H9 (cell line): ENCODE results near the gene DNMT3L. TPM values are rescaled to one million over a fixed set of nuclear protein-coding genes. Genes with fewer than 3 reads are reported as not detected.
A peak's percentile ranks its signal among the peaks of the same experiment; 100 is the strongest.

Source experiments
- DNase-seq: peaks from one replicate; pipeline ENCODE4 v3.0.0-alpha.2; 2017
- H2AFZ ChIP-seq: one replicate; pipeline ENCODE4 v1.6.1; 2013; ENCODE audit warnings: mild to moderate bottlenecking, low read length, control low read depth, moderate library complexity
- H2AK5ac ChIP-seq: 2 replicates; pipeline ENCODE4 v1.6.1; 2013; ENCODE audit warnings: low read length, control low read depth, mixed read lengths; ENCODE audit not compliant: insufficient read length
- H2BK120ac ChIP-seq: one replicate; pipeline ENCODE4 v1.6.1; 2013; ENCODE audit warnings: low read depth, mild to moderate bottlenecking, low read length, control low read depth, inconsistent platforms; ENCODE audit not compliant: poor library complexity, severe bottlenecking
- H2BK12ac ChIP-seq: 2 replicates; pipeline ENCODE4 v1.6.1; 2013; ENCODE audit warnings: low read length, control low read depth, mixed read lengths, low read depth; ENCODE audit not compliant: insufficient read length
- H2BK15ac ChIP-seq: 2 replicates; pipeline ENCODE4 v1.6.1; 2013; ENCODE audit warnings: low read depth, low read length, control low read depth
- H2BK20ac ChIP-seq: one replicate; pipeline ENCODE4 v1.6.1; 2013; ENCODE audit warnings: low read depth, mild to moderate bottlenecking, low read length, control low read depth, inconsistent platforms; ENCODE audit not compliant: poor library complexity, severe bottlenecking
- H2BK5ac ChIP-seq: 2 replicates; pipeline ENCODE4 v1.6.1; 2013; ENCODE audit warnings: low read length, control low read depth, mixed read lengths; ENCODE audit not compliant: insufficient read length
- H3K14ac ChIP-seq: 2 replicates; pipeline ENCODE4 v1.6.1; 2013; ENCODE audit warnings: low read length, control low read depth; ENCODE audit not compliant: insufficient read depth
- H3K18ac ChIP-seq: 2 replicates; pipeline ENCODE4 v1.6.1; 2013; ENCODE audit warnings: low read depth, mild to moderate bottlenecking, mixed read lengths, low read length, control low read depth; ENCODE audit not compliant: insufficient read length
- H3K23ac ChIP-seq: 2 replicates; pipeline ENCODE4 v1.6.1; 2013; ENCODE audit warnings: low read length, control low read depth, mixed read lengths, low read depth; ENCODE audit not compliant: insufficient read length
- H3K23me2 ChIP-seq: 2 replicates; pipeline ENCODE4 v1.6.1; 2013; ENCODE audit warnings: low read depth, mild to moderate bottlenecking, mixed read lengths, low read length, control low read depth; ENCODE audit not compliant: insufficient read length, poor library complexity, severe bottlenecking
- H3K27ac ChIP-seq: 2 replicates; pipeline ENCODE4 v1.5.1; 2013; ENCODE audit warnings: low read length, control low read depth, mixed read lengths, low read depth; ENCODE audit not compliant: insufficient read length
- H3K27me3 ChIP-seq: 2 replicates; pipeline ENCODE4 v1.6.1; 2013; ENCODE audit warnings: low read length, control low read depth, inconsistent platforms; ENCODE audit not compliant: insufficient read depth
- H3K4ac ChIP-seq: 2 replicates; pipeline ENCODE4 v1.6.1; 2013; ENCODE audit warnings: low read depth, mild to moderate bottlenecking, control low read depth, inconsistent platforms, low read length, moderate library complexity
- H3K4me1 ChIP-seq: 2 replicates; pipeline ENCODE4 v1.6.1; 2013; ENCODE audit warnings: low read length, control low read depth, inconsistent platforms; ENCODE audit not compliant: insufficient read depth
- H3K4me2 ChIP-seq: 2 replicates; pipeline ENCODE4 v1.6.1; 2013; ENCODE audit warnings: low read length, control low read depth, mixed read lengths; ENCODE audit not compliant: insufficient read length, insufficient read depth
- H3K56ac ChIP-seq: 2 replicates; pipeline ENCODE4 v1.6.1; 2013; ENCODE audit warnings: low read depth, mild to moderate bottlenecking, mixed read lengths, low read length, control low read depth; ENCODE audit not compliant: insufficient read length
- H3K79me1 ChIP-seq: 2 replicates; pipeline ENCODE4 v1.6.1; 2013; ENCODE audit warnings: low read depth, mild to moderate bottlenecking, moderate library complexity, low read length, control low read depth, inconsistent platforms; ENCODE audit not compliant: insufficient read depth, poor library complexity, severe bottlenecking
- H3K79me2 ChIP-seq: 2 replicates; pipeline ENCODE4 v1.6.1; 2013; ENCODE audit warnings: low read length, control low read depth, inconsistent platforms; ENCODE audit not compliant: insufficient read depth
- H3K9ac ChIP-seq: 2 replicates; pipeline ENCODE4 v1.6.1; 2013; ENCODE audit warnings: low read length, control low read depth, mixed read lengths; ENCODE audit not compliant: insufficient read length; ENCODE audit errors: extremely low read depth
- H3K9me3 ChIP-seq: one replicate; pipeline ENCODE4 v1.6.1; 2013; ENCODE audit warnings: low read depth, low read length, inconsistent platforms; ENCODE audit not compliant: control insufficient read depth
- H3T11ph ChIP-seq: one replicate; pipeline ENCODE4 v1.6.1; 2013; ENCODE audit warnings: mild to moderate bottlenecking, low read length, control low read depth, inconsistent platforms
- H4K20me1 ChIP-seq: one replicate; pipeline ENCODE4 v1.6.1; 2013; ENCODE audit not compliant: control insufficient read depth, insufficient read length, insufficient read depth
- H4K5ac ChIP-seq: 2 replicates; pipeline ENCODE4 v1.6.1; 2013; ENCODE audit warnings: low read depth, mild to moderate bottlenecking, mixed read lengths, low read length, control low read depth; ENCODE audit not compliant: insufficient read length
- H4K8ac ChIP-seq: replicated peaks from 2 replicates; pipeline ENCODE4 v1.6.1; 2013; ENCODE audit warnings: low read length, control low read depth, mixed read lengths, low read depth; ENCODE audit not compliant: insufficient read length
- H4K91ac ChIP-seq: 2 replicates; pipeline ENCODE4 v1.6.1; 2013; ENCODE audit warnings: low read depth, mild to moderate bottlenecking, moderate library complexity, mixed read lengths, low read length, control low read depth; ENCODE audit not compliant: insufficient read length
- H3K27ac Mint-ChIP-seq, 3 experiments: 2 replicates in 2 of 3; 3 replicates in 1 of 3; pipeline ENCODE4 v1.8.0; 2020 to 2021; ENCODE audit warnings: mixed read lengths in 3 of 3, mild to moderate bottlenecking in 1 of 3, moderate library complexity in 1 of 3
- H3K27me3 Mint-ChIP-seq: 2 replicates; pipeline ENCODE4 v1.8.0; 2021; ENCODE audit warnings: low read depth, mild to moderate bottlenecking, moderate library complexity, mixed read lengths
- H3K36me3 Mint-ChIP-seq, 3 experiments: 2 replicates in 2 of 3; 3 replicates in 1 of 3; pipeline ENCODE4 v1.8.0; 2020 to 2021; ENCODE audit warnings: low read depth in 3 of 3, mixed read lengths in 3 of 3; ENCODE audit not compliant: insufficient read depth in 1 of 3
- H3K4me1 Mint-ChIP-seq, 2 experiments: 2 replicates each; pipeline ENCODE4 v1.8.0; 2020; ENCODE audit warnings: mixed read lengths in 2 of 2
- H3K4me3 Mint-ChIP-seq, 2 experiments: 2 replicates in 1 of 2; 3 replicates in 1 of 2; pipeline ENCODE4 v1.8.0; 2020 to 2021; ENCODE audit warnings: mild to moderate bottlenecking in 2 of 2, mixed read lengths in 2 of 2, moderate library complexity in 1 of 2
- H3K9me3 Mint-ChIP-seq, 2 experiments: 2 replicates in 1 of 2; 3 replicates in 1 of 2; pipeline ENCODE4 v1.8.0; 2020; ENCODE audit warnings: mild to moderate bottlenecking in 2 of 2, mixed read lengths in 2 of 2, moderate library complexity in 1 of 2
- CTCF ChIP-seq: fragments of 200-600 bp; sonication (generic); conservative IDR thresholded peaks from 3 replicates; pipeline ENCODE4 v1.8.0; 2021; ENCODE audit warnings: antibody characterized with exemption, mild to moderate bottlenecking
- WGBS: extraction: QIAGEN DNeasy Blood & Tissue Kit; methylation state at CpG from one replicate; pipeline ENCODE4 v1.1.7; 2013; ENCODE audit warnings: missing lambda C conversion rate, low lambda C conversion rate, mixed read lengths; ENCODE audit not compliant: insufficient read length; ENCODE audit errors: extremely low coverage; 5-methylcytosine and 5-hydroxymethylcytosine counted together
- total RNA-seq: library from RNA; stranded (reverse); gene quantifications from 2 replicates; pipeline ENCODE4 v1.2.1, GENCODE V29; 2021

The DNMT3L gene
- total RNA-seq, 1 experiment from 2014 or later = 0.77 TPM

GRCh38 chr21:44304877-44305293, 43.2 kb upstream of the DNMT3L start:
- no peaks in the 10 kb centered on the region for H4K20me1 ChIP-seq

More at GRCh38 chr21:44304877-44305293, 43.2 kb upstream of the DNMT3L start:
- Histone ChIP-seq H3K4me2 (no peak overlapping the region), H2BK12ac (no peak overlapping the region), H4K91ac (no peak overlapping the region), H3K23ac (no peak overlapping the region), H3K27ac (no peak overlapping the region), H2BK120ac (no peak overlapping the region), H3K4me1 (no peaks in the 10 kb centered on the region), H3K4ac (no peak overlapping the region), H3K14ac (no peak overlapping the region), H3T11ph (no peak overlapping the region), H4K5ac (no peak overlapping the region), H2BK20ac (no peak overlapping the region), H3K79me1 (no peaks in the 10 kb centered on the region), H2BK5ac (no peak overlapping the region), H2AFZ (no peak overlapping the region), H3K56ac (no peak overlapping the region), H2BK15ac (no peak overlapping the region), H4K8ac (no peak overlapping the region), H3K23me2 (peaks cover 5% of the 10 kb centered on the region), H3K27me3 (no peaks in the 10 kb centered on the region), H3K9ac (no peak overlapping the region), H3K79me2 (no peaks in the 10 kb centered on the region), H2AK5ac (no peak overlapping the region), H3K18ac (no peak overlapping the region), H3K9me3 (no peaks in the 10 kb centered on the region)
- Mint-ChIP-seq H3K4me1 (peaks cover 16 to 36% of the 10 kb centered on the region in 2 experiments), H3K27me3 (no peaks in the 10 kb centered on the region; the same call in none of the 2 replicates), H3K4me3 (no peak overlapping the region), H3K27ac (peak overlapping the region in 2 of 3 experiments; percentile 40 to 94; a peak in 3 of 7 replicates), H3K9me3 (no peaks in the 10 kb centered on the region), H3K36me3 (peaks cover 2 to 17% (median 14%) of the 10 kb centered on the region in 3 experiments; a peak in 6 of 7 replicates)
- peak; percentile 64 for TF ChIP-seq CTCF
- WGBS = no CpG with 5 or more reads among the region's 8 CpGs
- peak; percentile 59 for DNase-seq
